Common myeloid progenitor, CD34-positive (primary cell): ENCODE data around the gene SLC10A6.

Experiments
- CTCF ChIA-PET: fragments of 350-600 bp; sonication (Branson Sonifier 250); formaldehyde crosslinking; loops from one replicate; lab custom pipeline; 2021; ENCODE audit warnings: antibody characterized with exemption; lab: Charles Lee
- POLR2A ChIA-PET: fragments of 350-600 bp; sonication (Branson Sonifier 250); formaldehyde crosslinking; loops from one replicate; lab custom pipeline; 2021; ENCODE audit warnings: antibody characterized with exemption; lab: Charles Lee
- DNase-seq, 3 donors: peaks; one replicate each; pipeline versions ENCODE4 v3.0.0 to v3.0.0-alpha.2; 2013
- H3K27ac ChIP-seq, 2 experiments: 1 replicate in 1 of 2; 2 replicates in 1 of 2; pipeline ENCODE4 v1.7.0; 2013; ENCODE audit warnings: inconsistent platforms in 2 of 2, low read length in 2 of 2, mild to moderate bottlenecking in 2 of 2, low read depth in 1 of 2, moderate library complexity in 1 of 2; ENCODE audit not compliant: severe bottlenecking in 2 of 2, insufficient read depth in 1 of 2, poor library complexity in 1 of 2
- H3K27me3 ChIP-seq, 5 experiments: replicated peaks in 2 of 5; 1 replicate in 3 of 5; 2 replicates in 2 of 5; pipeline versions ENCODE4 v1.6.1 to v1.7.0; 2013; ENCODE audit warnings: low read length in 4 of 5, mild to moderate bottlenecking in 2 of 5, moderate library complexity in 2 of 5, inconsistent platforms in 1 of 5; ENCODE audit not compliant: insufficient read depth in 5 of 5, control insufficient read depth in 4 of 5
- H3K36me3 ChIP-seq, 4 experiments: 1 replicate in 2 of 4; 2 replicates in 2 of 4; pipeline versions ENCODE4 v1.6.1 to v1.7.0; 2013; ENCODE audit warnings: low read length in 3 of 4, control low read depth in 1 of 4, mild to moderate bottlenecking in 1 of 4; ENCODE audit not compliant: control insufficient read depth in 4 of 4, insufficient read depth in 4 of 4
- H3K4me1 ChIP-seq, 4 experiments: 1 replicate in 3 of 4; 2 replicates in 1 of 4; pipeline versions ENCODE4 v1.6.1 to v1.7.1; 2013; ENCODE audit warnings: low read length in 3 of 4, mild to moderate bottlenecking in 3 of 4, control low read depth in 1 of 4, inconsistent platforms in 1 of 4, moderate library complexity in 1 of 4; ENCODE audit not compliant: control insufficient read depth in 4 of 4, insufficient read depth in 4 of 4; ENCODE audit errors: control extremely low read depth in 1 of 4
- H3K4me3 ChIP-seq, 7 experiments: 1 replicate in 4 of 7; 2 replicates in 3 of 7; pipeline versions ENCODE4 v1.5.1 to v1.7.0; 2013; ENCODE audit warnings: mild to moderate bottlenecking in 7 of 7, low read length in 6 of 7, moderate library complexity in 6 of 7, inconsistent platforms in 2 of 7, low read depth in 2 of 7, control low read depth in 1 of 7; ENCODE audit not compliant: insufficient read depth in 4 of 7, control insufficient read depth in 1 of 7; ENCODE audit errors: extremely low read depth in 1 of 7
- H3K9me3 ChIP-seq, 5 experiments: 1 replicate in 4 of 5; 2 replicates in 1 of 5; pipeline versions ENCODE4 v1.6.1 to v1.7.1; 2013; ENCODE audit warnings: low read length in 4 of 5, mild to moderate bottlenecking in 2 of 5, inconsistent platforms in 1 of 5, low read depth in 1 of 5, moderate library complexity in 1 of 5; ENCODE audit not compliant: control insufficient read depth in 4 of 5, insufficient read depth in 2 of 5; ENCODE audit errors: control extremely low read depth in 1 of 5
- WGBS: methylation state at CpG from one replicate; pipeline ENCODE4 v1.1.5; 2013; ENCODE audit not compliant: insufficient coverage; 5-methylcytosine and 5-hydroxymethylcytosine counted together

Gene SLC10A6

GRCh38 chr4:86848136-86848535 lies 1.0 kb downstream of the SLC10A6 start:
- WGBS, result 97% methylated on average over 2 of the region's 7 CpGs
- Histone ChIP-seq H3K27me3 (no peaks in the 10 kb centered on the region), H3K36me3 (no peaks in the 10 kb centered on the region), H3K9me3 (no peaks in the 10 kb centered on the region), H3K4me1 (no peaks in the 10 kb centered on the region), H3K4me3 (no peak overlapping the region), H3K27ac (no peak overlapping the region)
- POLR2A ChIA-PET, result no interaction called here
- CTCF ChIA-PET, result interaction anchor here (1.3 kb wide), 1 partner anchor 18 kb away, joined by 3 read pairs; no protein-coding TSS in a partner anchor
- no peak for DNase-seq

DNA sequence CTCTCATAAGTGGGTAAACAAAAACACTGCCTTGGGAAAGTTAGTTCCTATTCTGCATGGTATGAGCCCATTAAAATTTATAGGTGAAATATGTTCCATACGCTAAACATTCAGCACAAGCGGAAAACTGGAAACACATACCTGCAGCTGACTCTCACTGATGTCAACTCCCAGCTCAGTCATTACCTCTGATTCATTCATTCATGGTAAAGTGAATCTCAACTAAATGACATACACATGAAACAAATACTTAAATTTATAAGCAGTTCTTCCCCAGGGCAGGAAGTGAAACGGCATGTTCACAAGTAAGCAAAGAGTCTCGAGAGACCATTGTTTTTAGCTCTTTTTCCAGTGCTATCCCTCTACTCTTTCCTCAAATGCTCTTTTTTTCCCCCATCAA lies 1.6 kb downstream of the SLC10A6 start:
- Histone ChIP-seq H3K27me3 (no peaks in the 10 kb centered on the region), H3K27ac (no peak overlapping the region), H3K4me3 (no peak overlapping the region), H3K36me3 (no peaks in the 10 kb centered on the region), H3K4me1 (no peaks in the 10 kb centered on the region), H3K9me3 (no peaks in the 10 kb centered on the region)
- no peak for DNase-seq
- WGBS, result 86% methylated on average over 4 of the region's 4 CpGs
- CTCF ChIA-PET, result interaction anchor here (1.3 kb wide), 1 partner anchor 18 kb away, joined by 3 read pairs; no protein-coding TSS in a partner anchor
- POLR2A ChIA-PET, result no interaction called here

- CTCF ChIA-PET, result no interaction called here
These were observed 2.3 kb downstream of the SLC10A6 start for GRCh38 chr4:86846921-86847320.

GRCh38 chr4:86845593-86845992 lies 3.6 kb downstream of the SLC10A6 start:
- no peaks in the 10 kb centered on the region for H3K9me3 ChIP-seq
- no peaks in the 10 kb centered on the region for H3K27me3 ChIP-seq
- H3K4me3 ChIP-seq, result no peak overlapping the region
- no peak for DNase-seq
- no peak overlapping the region for H3K27ac ChIP-seq
- no peaks in the 10 kb centered on the region for H3K4me1 ChIP-seq
- WGBS, result 92% methylated on average over 4 of the region's 5 CpGs
- POLR2A ChIA-PET, result no interaction called here
- CTCF ChIA-PET, result no interaction called here
- no peaks in the 10 kb centered on the region for H3K36me3 ChIP-seq

More at GRCh38 chr4:86846921-86847320, 2.3 kb downstream of the SLC10A6 start:
- no peak overlapping the region for H3K4me3 ChIP-seq
- POLR2A ChIA-PET, result no interaction called here
- no peaks in the 10 kb centered on the region for H3K27me3 ChIP-seq
- no peaks in the 10 kb centered on the region for H3K36me3 ChIP-seq
- no peak overlapping the region for H3K27ac ChIP-seq
- DNase-seq, result no peak
- no peaks in the 10 kb centered on the region for H3K9me3 ChIP-seq
- H3K4me1 ChIP-seq, result no peaks in the 10 kb centered on the region

- DNase-seq, result no peak
- Histone ChIP-seq H3K9me3 (no peaks in the 10 kb centered on the region), H3K27ac (no peak overlapping the region), H3K4me1 (no peaks in the 10 kb centered on the region), H3K4me3 (no peak overlapping the region), H3K27me3 (no peaks in the 10 kb centered on the region), H3K36me3 (no peaks in the 10 kb centered on the region)
- WGBS, result 100% methylated on average over 1 of the region's 1 CpG
- ChIA-PET POLR2A (no interaction called here), CTCF (no interaction called here)
These were observed 7.9 kb downstream of the SLC10A6 start for GRCh38 chr4:86841309-86841708.

DNA sequence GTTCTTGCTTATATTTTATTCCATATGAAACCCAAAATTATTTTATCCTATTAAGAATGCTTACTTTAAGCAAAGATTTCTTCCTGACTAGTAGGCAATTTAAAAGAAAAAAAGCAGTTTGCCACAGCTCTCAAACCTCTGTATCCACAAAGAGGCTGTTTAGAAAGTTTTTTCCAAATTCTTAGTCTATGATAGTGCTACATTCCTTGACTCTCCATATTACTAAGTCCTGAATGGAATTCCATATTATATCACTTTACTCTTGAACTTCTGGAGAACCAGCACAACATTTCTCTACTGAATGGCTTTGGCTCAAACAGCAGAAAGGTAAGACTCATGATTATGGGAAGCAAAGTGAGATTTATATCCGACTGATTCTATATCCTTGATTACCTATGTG lies 8.3 kb downstream of the SLC10A6 start:
- CTCF ChIA-PET, result no interaction called here

DNA sequence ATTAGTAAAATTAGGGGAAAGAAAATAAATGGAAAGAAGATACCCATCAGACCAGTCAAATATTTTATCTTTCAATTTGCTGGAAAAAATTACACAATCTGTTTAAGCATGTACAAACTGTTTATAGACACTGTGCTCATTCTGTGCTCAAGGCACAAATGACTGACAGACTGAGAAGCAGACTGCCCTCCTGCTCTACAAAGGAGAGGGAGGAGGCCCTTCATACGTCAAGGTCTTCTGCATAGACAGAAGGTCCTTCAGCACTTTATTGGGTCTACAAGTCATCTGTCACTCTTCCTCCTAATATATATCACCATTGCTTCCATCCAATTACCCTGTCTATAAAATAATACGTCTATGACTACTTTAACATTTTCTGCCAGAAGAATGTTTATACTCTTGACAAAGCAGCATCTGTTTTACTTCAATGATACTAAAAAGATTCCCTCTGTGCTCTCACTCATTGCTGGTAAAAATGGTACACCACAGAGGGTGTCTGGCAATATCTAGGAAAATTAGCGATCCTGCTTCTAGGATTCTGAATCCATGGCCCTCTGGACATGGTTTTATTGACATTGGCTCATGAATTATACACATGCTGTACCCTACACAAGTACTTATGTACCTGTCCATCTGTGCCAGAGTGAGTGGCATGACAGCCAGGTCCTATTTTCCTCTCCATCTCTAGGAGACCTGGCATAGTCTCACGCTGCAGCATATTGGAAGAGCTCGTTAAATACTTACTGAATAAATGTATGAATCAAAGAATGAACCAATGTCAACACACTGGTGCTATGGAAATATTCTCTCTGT lies 11.3 kb downstream of the SLC10A6 start:
- WGBS, result 100% methylated on average over 2 of the region's 5 CpGs
- Histone ChIP-seq H3K36me3 (no peaks in the 10 kb centered on the region), H3K27ac (no peak overlapping the region), H3K4me1 (peaks cover 0 to 4% (median 0%) of the 10 kb centered on the region in 4 experiments), H3K27me3 (no peaks in the 10 kb centered on the region), H3K9me3 (no peaks in the 10 kb centered on the region), H3K4me3 (no peak overlapping the region)
- DNase-seq, result no peak
- ChIA-PET POLR2A (no interaction called here), CTCF (interaction anchor here (1.1 kb wide), 1 partner anchor 13 kb away, joined by 3 read pairs; no protein-coding TSS in a partner anchor)

More for the DNA sequence above, 8.3 kb downstream of the SLC10A6 start:
- Histone ChIP-seq H3K36me3 (no peaks in the 10 kb centered on the region), H3K27ac (no peak overlapping the region), H3K27me3 (no peaks in the 10 kb centered on the region), H3K9me3 (no peaks in the 10 kb centered on the region), H3K4me1 (peaks cover 0 to 3% (median 0%) of the 10 kb centered on the region in 4 experiments), H3K4me3 (no peak overlapping the region)
- no peak for DNase-seq
- POLR2A ChIA-PET, result no interaction called here
- WGBS, result 100% methylated on average over 1 of the region's 1 CpG
